Umbilical cord (tissue), 2 donors: ENCODE results near the gene RGS2. TPM values are rescaled to one million over a fixed set of nuclear protein-coding genes. Genes with fewer than 3 reads are reported as not detected.

Experiments
- DNase-seq: peaks from one replicate; pipeline ENCODE4 v3.0.0-alpha.2; 2015; ENCODE audit warnings: low spot score
- total RNA-seq: library from RNA; depleted of rRNA; stranded (reverse); fragments of >200 nt; gene quantifications from one replicate; pipeline ENCODE4 v1.2.3, GENCODE V29; 2014; ENCODE audit warnings: low replicate concordance; ENCODE audit not compliant: insufficient read depth

The RGS2 gene
- total RNA-seq, 1 donor from 2014 or later = 294 TPM

DNA sequence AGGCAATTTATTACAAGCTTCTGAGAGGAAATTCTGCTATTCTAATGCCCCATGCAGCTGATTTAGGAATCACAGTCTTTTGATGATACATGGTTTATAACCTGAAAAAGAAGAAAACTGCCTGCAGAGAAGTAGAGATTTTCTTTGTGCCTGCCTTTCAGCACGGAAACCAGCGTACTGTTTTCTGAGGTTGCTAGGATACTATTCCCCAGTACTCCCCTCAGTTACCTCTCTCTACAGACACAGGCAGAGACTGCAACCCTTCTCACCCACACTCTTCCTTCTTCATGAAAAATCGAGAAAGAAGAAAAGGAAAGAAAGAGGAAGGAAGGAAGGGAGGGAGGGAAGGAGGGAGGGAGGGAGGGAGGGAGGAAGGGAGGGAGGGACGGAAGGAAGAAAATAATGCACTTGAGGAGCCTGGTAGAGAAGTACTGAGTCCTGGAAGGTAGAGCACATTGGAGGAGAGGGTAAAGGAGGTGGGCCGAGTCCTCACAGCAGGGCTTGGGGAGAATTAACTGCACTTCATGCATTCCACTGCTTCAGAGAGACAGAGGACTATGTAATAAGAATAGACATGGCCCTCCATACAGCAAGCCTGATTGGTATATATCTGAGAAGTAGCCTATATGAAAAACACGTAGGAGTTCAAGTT is 21.9 kb downstream of the RGS2 start:
- DNase-seq = peak; percentile 50

GRCh38 chr1:192831706-192832355 is 23.0 kb downstream of the RGS2 start:
- no peak for DNase-seq

DNA sequence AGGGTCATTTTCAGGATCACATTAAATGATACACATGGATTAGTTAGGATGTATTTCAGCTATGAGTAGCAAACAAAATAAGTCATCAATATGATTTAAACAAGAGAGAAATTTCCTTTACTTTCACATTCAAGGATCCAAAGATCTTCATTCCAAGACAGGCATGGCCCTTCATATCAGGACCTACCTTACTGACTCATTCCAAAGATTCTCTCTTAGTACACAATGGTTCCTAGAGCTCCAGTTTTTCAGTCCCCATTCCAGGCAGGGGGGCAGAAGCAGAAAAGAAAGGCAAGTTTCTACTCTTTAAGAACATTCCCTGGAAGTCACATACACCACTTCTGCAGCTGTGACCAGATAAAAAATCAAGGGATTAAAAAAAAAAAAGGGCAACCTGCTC is 23.7 kb downstream of the RGS2 start:
- DNase-seq = no peak

GRCh38 chr1:192835116-192835515 is 26.3 kb downstream of the RGS2 start:
- no peak for DNase-seq

DNA sequence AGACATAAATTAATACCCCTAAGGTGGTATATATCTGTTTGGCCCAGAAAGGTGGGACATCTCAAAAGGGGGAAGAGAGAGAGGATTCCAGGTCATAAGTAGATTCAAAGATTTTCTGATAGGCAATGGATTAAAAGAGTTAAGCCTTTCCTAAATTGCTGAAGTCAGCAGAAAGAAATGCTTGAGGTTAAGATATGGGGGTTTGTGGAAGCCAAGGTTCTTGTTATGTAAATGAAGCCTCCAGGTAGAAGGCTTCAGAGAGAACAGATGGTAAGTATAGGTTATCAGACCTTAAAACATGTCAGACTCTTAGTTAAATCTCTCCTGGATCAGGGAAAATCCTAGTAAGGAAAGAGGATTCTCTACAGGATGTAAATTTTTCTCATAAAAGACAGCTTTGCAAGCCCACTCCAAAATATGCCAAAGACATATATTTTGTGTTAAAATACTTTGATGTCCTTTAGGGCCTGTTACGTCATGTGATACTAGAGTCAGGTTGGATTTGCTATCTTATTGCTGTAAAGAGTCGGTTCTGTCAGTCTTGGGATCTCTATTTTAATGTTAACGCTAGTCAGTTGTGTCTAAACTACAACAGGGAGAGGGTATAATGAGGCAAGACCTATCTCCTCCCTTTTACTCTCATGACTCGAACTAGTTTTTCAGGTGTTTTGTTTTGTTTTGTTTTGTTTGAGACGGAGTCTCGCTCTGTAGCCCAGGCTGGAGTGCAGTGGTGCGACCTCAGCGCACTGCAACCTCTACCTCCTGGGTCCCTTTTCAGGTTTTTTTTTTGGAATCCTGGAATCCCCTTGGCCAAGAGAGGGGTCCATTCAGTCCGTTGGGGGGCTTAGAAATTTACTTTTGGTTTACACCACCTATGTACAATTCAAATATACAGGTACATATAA is 30.6 kb downstream of the RGS2 start:
- peak; percentile 56 for DNase-seq

DNA sequence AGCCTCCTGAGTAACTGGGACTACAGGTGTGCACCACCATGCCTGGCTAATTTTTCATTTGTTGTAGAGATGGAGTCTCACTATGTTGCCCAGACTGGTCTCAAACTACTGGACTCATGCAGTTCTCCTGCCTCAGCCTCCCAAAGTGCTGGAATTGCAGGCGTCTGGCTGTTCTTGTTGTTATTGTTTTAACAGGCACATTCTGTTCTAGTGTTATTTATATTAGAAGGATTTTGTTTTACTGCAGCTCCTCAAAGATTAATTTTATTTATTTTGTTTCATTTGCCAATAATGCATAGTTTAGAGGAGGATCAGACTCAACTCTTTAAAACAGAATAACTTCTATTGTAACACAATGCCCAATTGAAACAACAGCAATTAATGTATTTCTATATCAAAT is 35.5 kb downstream of the RGS2 start:
- no peak for DNase-seq

DNA sequence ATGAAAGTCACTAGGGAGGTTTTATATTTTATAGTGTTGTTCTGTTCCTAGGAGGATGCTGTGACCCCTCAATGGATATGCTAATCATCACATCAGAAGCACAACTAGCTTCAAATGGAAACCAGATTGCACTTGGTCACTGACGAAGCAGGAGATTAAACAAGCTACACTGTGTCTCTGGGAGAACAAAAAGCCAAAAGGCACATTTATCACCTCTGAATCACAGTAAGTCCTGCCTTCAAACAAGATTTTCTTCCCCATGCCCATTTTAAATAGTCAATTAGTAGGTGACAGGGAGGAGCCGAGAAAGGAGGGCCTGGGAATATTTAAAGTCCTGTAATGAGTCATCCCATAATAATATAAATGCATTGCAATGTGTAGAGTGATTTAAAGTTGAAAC is 38.1 kb downstream of the RGS2 start:
- DNase-seq = no peak

DNA sequence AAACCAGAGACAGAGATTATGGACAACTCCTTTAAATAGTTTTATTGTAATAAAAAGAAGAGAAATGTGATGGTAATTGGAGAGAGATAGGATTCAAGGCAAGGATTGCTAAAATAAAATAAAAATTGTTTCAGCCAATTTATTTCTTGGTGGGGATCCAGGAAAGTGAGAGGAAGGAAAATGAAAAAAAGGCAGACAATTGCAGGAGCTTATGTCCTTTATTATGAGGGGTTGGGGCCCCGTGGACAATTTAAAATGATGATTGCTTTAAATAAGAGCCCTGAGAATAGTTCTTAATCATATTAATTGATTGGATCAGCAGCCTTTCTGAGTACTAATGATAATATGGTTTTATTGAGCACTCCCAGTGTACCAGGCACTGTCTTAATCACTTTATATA is 40.2 kb downstream of the RGS2 start:
- no peak for DNase-seq

GRCh38 chr1:192849442-192849841 is 40.6 kb downstream of the RGS2 start:
- DNase-seq = no peak

DNA sequence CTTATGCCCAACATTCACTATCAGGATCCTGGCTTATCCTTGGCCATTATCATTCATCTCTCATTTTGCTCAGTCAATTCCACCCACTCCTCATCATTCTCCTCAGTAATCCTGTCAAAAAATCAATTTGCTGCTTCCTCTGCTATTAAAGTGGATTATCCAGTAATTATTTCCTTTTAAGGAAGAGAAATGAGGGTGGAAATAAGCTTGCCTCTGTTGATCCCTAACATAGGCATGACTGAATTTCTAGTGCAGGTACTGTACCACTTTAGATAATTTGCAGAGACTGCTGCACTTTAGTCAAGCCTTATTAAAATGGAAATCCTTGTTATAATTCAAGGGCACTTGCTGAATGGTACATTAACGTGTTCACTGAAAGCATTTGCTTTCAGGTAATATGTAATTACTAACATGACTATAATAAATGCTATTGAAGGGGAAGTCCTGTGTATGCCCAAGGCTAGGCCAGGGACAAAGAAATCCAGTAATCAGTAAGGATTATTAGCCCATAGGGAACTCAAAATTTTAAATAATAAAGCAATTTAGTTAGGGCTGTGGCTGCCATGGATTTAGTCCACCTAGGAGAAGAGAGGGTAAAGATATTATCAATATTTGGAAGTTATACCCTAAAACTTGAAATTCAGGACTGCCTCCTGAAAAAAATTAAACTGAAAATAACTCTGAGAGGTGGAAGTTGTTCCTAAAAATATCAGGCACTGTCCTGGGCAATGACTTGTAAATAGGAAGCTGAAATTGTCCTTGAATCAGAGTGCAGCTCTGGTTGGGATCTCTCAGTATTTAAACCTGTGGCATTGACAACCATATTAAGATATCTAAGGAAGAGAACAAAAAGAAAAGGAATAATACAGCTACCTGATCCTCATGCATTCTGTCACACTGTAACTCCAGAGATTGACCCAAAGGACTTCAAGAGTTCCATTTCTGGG is 43.4 kb downstream of the RGS2 start:
- no peak for DNase-seq

GRCh38 chr1:192858456-192858855 is 49.6 kb downstream of the RGS2 start:
- DNase-seq = no peak

GRCh38 chr1:192859808-192860207 is 51.0 kb downstream of the RGS2 start:
- no peak for DNase-seq

- DNase-seq = no peak
These were observed 51.8 kb downstream of the RGS2 start for GRCh38 chr1:192860478-192861185.

- DNase-seq = no peak
These were observed 53.0 kb downstream of the RGS2 start for GRCh38 chr1:192861860-192862259.

Other genes starting within 250 kb of the RGS2 start
- gene RGS1, start 233.3 kb upstream of the RGS2 start, total RNA-seq = 84.7 TPM
- gene RGS13, start 172.9 kb upstream of the RGS2 start, total RNA-seq = 5.5 TPM